ENCODE results near the gene ZNF132.
A peak's percentile ranks its signal among the peaks of the same experiment; 100 is the strongest.
"Not testable (repeated sequence)": the region's sequence is repeated elsewhere in the genome, so short reads cannot be mapped to it uniquely, and the experiment has no call there.

ZNF132 gene

DNA sequence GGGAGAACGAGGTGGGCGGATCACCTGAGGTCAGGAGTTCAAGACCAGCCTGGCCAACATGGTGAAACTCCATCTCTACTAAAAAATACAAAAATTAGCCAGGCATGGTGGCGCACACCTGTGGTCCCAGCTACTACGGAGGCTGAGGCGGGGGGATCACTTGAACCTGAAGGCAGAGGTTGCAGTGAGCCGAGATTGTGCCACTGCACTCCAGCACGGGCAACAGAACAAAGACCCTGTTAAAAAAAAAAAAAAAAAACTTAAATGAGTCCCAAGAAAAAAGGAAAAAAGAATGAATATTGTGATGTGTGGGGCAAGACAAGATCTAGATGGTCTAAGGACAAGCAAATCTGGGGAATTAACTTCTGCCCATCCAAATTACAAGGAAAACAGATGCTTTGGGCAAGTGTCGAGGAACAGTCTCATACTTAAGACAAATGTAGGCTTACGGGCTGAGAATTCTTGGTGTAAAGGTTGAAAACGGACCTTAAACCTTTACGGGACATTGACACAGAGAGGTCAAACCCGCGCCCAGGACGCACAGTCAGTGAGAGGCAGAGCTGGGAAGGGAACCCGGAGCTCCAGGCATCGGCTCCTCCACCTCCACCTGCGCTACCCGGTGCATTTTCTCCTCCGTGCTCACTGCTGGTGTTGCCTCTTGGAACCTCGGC, 26.3 kb upstream of the ZNF132 start:
- Histone ChIP-seq H3K9ac (ENCODE audit: low read depth, low read length) (peak overlapping the region; percentile 16; the same call in 1 of the 2 replicates), H3K27me3 (ENCODE audit: insufficient read depth, low read length) (peaks cover 11% of the 10 kb centered on the region), H3K4me1 (ENCODE audit: insufficient read depth, low read length) (no peaks in the 10 kb centered on the region), H3K9me3 (ENCODE audit: insufficient read depth, low read depth, low read length) (no peaks in the 10 kb centered on the region), H3K27ac (ENCODE audit: low read length) (no peak overlapping the region), H3K36me3 (ENCODE audit: insufficient read depth, low read depth, low read length) (0 out of 2 replicates have a peak, but pooled peaks cover 4% of the 10 kb centered on the region), H3K4me3 (ENCODE audit: low read length) (peak overlapping the region; percentile 82)

DNA sequence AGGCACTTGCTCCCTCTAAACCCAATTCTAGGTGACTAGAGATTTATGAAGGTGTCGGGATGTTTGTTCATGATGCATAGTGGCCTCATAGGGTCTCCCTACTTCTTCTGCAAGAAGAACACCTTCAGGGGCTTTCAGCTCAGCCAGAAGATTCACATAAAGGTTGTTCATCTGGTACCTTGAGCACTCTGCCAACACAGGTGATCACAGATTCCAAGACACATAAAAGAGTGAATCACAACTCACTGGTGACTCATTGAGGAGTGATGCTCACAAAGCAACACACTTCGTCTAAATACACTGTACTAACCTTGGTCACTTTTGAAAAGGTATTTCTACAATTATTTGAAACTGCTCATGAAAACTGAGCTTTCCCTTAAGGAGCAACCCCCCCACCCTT, 20.1 kb upstream of the ZNF132 start:
- H3K27ac ChIP-seq (ENCODE audit: low read length) = no peak overlapping the region
- H3K36me3 ChIP-seq (ENCODE audit: insufficient read depth, low read depth, low read length) = no peaks in the 10 kb centered on the region
- no peak overlapping the region for H3K4me3 ChIP-seq (ENCODE audit: low read length)
- H3K27me3 ChIP-seq (ENCODE audit: insufficient read depth, low read length) = no peaks in the 10 kb centered on the region
- no peaks in the 10 kb centered on the region for H3K9me3 ChIP-seq (ENCODE audit: insufficient read depth, low read depth, low read length)
- no peaks in the 10 kb centered on the region for H3K4me1 ChIP-seq (ENCODE audit: insufficient read depth, low read length)
- H3K9ac ChIP-seq (ENCODE audit: low read depth, low read length) = no peak overlapping the region

DNA sequence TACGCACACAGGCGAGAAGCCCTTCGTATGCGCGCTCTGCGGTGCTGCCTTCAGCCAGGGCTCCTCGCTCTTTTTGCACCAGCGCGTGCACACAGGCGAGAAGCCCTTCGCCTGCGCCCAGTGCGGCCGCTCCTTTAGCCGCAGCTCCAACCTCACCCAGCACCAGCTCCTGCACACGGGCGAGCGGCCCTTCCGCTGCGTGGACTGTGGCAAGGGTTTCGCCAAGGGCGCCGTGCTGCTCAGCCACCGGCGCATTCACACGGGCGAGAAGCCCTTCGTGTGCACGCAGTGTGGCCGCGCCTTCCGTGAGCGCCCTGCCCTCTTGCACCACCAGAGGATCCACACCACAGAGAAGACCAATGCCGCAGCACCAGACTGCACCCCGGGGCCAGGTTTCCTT, 16.2 kb upstream of the ZNF132 start:
- Histone ChIP-seq H3K4me1 (ENCODE audit: insufficient read depth, low read length) (no peaks in the 10 kb centered on the region), H3K27me3 (ENCODE audit: insufficient read depth, low read length) (peaks cover 17% of the 10 kb centered on the region), H3K27ac (ENCODE audit: low read length) (no peak overlapping the region), H3K4me3 (ENCODE audit: low read length) (no peak overlapping the region), H3K9ac (ENCODE audit: low read depth, low read length) (no peak overlapping the region), H3K36me3 (ENCODE audit: insufficient read depth, low read depth, low read length) (no peaks in the 10 kb centered on the region), H3K9me3 (ENCODE audit: insufficient read depth, low read depth, low read length) (no peaks in the 10 kb centered on the region)

DNA sequence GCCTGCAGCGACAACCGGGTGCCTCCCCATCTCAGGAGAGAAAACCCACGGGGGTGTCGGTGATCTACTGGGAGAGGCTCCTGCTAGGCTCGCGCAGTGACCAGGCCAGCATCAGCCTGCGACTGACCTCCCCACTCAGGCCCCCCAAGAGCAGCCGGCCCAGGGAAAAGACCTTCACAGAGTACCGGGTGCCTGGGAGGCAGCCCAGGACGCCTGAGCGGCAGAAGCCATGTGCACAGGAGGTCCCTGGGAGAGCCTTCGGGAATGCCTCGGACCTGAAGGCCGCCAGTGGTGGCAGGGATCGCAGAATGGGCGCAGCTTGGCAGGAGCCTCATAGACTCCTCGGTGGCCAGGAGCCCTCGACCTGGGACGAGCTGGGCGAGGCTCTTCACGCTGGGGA, 15.4 kb upstream of the ZNF132 start:
- H3K4me1 ChIP-seq (ENCODE audit: insufficient read depth, low read length) = no peaks in the 10 kb centered on the region
- H3K4me3 ChIP-seq (ENCODE audit: low read length) = no peak overlapping the region
- H3K9me3 ChIP-seq (ENCODE audit: insufficient read depth, low read depth, low read length) = no peaks in the 10 kb centered on the region
- no peak overlapping the region for H3K27ac ChIP-seq (ENCODE audit: low read length)
- H3K9ac ChIP-seq (ENCODE audit: low read depth, low read length) = no peak overlapping the region
- peaks cover 25% of the 10 kb centered on the region for H3K27me3 ChIP-seq (ENCODE audit: insufficient read depth, low read length)
- H3K36me3 ChIP-seq (ENCODE audit: insufficient read depth, low read depth, low read length) = no peaks in the 10 kb centered on the region

DNA sequence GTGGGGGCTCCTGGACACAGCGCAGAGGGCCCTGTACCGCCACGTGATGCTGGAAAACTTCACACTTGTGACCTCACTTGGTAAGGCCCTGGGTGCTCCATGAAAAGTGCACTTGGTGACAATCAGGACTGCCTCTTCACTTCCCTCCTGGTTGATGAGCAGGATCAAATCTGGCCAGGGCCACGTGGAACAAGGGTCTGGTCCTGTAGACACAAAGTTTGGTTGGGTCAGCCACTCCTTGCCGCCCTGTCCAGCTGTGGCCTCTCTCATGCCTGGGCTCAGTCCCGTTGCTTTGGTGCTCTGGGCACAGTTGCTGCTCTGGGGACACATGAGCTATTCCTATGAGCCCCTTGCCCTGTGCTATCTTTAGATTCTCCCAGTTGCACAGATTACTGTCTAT, 13.8 kb upstream of the ZNF132 start:
- Histone ChIP-seq H3K27me3 (ENCODE audit: insufficient read depth, low read length) (peaks cover 33% of the 10 kb centered on the region), H3K4me1 (ENCODE audit: insufficient read depth, low read length) (no peaks in the 10 kb centered on the region), H3K9ac (ENCODE audit: low read depth, low read length) (no peak overlapping the region), H3K9me3 (ENCODE audit: insufficient read depth, low read depth, low read length) (peaks cover 15% of the 10 kb centered on the region), H3K4me3 (ENCODE audit: low read length) (no peak overlapping the region), H3K36me3 (ENCODE audit: insufficient read depth, low read depth, low read length) (no peaks in the 10 kb centered on the region), H3K27ac (ENCODE audit: low read length) (no peak overlapping the region)

DNA sequence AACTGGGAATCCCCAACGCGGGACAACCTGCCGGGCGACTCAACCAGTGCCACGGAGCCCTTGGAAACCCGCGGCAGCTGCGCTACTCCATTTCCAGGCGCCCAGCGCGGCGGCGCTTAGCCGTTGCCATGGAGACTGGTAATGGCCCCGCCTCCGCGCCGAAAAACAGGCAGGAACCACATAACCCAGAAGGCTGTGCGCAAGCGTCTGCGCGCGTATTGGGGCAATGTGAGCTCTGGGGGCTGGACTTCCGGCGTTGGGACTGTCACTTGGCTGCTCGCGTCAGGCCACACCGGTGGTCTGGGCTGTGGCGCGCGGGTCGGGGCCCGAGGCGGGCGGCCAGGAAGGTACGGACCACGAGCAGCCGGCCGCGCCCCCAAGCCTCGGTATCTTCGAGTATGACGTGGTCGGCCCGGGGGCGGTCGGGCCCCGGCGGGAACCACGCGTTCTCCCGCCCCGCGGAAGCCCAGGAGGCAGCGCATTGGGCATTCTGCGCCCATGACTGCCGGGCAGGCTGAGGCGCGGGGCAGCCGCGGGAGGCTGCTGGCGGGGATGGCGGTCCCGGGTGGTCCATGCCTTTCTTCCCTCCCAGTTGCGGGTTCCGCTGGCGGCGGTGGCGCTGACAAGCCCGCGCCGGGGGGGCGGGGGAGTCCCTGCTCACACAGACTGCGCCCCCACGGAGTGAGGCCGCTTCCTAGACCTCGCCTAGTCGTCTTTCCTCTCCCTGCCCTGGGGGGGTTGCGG, 11.6 kb upstream of the ZNF132 start, which contains the start of gene ZNF324B:
Gene ZNF324B (plus strand): TSS at position 265 of the 744 bp plus-strand sequence. CDS start 2,080 bp downstream, outside the sequence.
- peaks cover 33% of the 10 kb centered on the region for H3K27me3 ChIP-seq (ENCODE audit: insufficient read depth, low read length)
- peak within 1 kb of the TSS; percentile 77 for H3K4me3 ChIP-seq (ENCODE audit: low read length)
- H3K9me3 ChIP-seq (ENCODE audit: insufficient read depth, low read depth, low read length) = peaks cover 17% of the 10 kb centered on the region
- H3K27ac ChIP-seq (ENCODE audit: low read length) = no peak within 1 kb of the TSS
- H3K4me1 ChIP-seq (ENCODE audit: insufficient read depth, low read length) = no peaks in the 10 kb centered on the region
- no peaks in the 10 kb centered on the region for H3K36me3 ChIP-seq (ENCODE audit: insufficient read depth, low read depth, low read length)
- H3K9ac ChIP-seq (ENCODE audit: low read depth, low read length) = peak within 1 kb of the TSS; percentile 41; the same call in 1 of the 2 replicates

DNA sequence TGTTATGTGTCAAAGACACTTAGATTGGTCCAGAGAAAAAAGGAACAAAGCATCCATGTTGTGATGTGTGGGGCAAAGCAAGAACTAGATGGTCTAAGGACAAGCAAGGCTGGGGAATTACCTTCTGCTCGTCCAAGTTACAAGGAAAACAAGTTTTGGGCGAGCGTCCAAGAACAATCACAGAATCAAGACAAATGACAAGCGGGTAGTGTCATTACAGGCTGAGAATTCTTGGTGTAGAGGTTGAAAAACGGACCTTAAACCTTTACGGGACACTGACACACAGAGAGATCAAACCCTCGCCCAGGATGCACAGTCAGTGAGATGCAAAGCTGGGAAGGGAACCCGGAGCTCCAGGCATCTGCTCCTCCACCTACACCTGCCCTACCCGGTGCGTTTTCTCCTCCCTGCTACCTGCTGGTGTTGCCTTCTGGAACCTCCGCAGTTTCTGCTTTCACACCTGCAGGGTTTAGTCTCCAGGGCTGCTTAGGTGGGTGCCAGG, 11.0 kb upstream of the ZNF132 start:
- H3K27me3 ChIP-seq (ENCODE audit: insufficient read depth, low read length) = peaks cover 33% of the 10 kb centered on the region
- no peaks in the 10 kb centered on the region for H3K36me3 ChIP-seq (ENCODE audit: insufficient read depth, low read depth, low read length)
- H3K9me3 ChIP-seq (ENCODE audit: insufficient read depth, low read depth, low read length) = peaks cover 17% of the 10 kb centered on the region
- H3K9ac ChIP-seq (ENCODE audit: low read depth, low read length) = no peak overlapping the region
- H3K4me1 ChIP-seq (ENCODE audit: insufficient read depth, low read length) = no peaks in the 10 kb centered on the region
- peak overlapping the region; percentile 77 for H3K4me3 ChIP-seq (ENCODE audit: low read length)
- H3K27ac ChIP-seq (ENCODE audit: low read length) = no peak overlapping the region

DNA sequence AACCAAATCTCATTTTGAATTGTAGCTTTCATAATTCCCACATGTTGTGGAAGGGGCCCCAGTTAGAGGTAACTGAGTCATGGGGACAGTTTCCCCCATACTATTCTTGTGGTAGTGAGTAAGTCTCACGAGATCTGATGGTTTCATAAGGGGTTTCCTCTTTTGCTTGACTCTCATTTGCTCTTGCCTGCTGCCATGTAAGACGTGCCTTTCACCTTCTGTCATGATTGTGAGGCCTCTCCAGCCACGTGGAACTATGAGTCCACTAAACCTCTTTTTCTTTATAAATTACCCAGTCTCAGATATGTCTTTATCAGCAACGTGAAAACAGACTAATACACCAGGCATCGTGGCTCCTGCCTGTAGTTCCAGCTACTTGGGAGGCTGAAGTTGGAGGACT, 10.0 kb upstream of the ZNF132 start:
- not testable (repeated sequence) for H3K4me3 ChIP-seq (ENCODE audit: low read length); H3K36me3 ChIP-seq (ENCODE audit: insufficient read depth, low read depth, low read length); H3K27ac ChIP-seq (ENCODE audit: low read length); H3K9ac ChIP-seq (ENCODE audit: low read depth, low read length); H3K4me1 ChIP-seq (ENCODE audit: insufficient read depth, low read length)
- Histone ChIP-seq H3K9me3 (ENCODE audit: insufficient read depth, low read depth, low read length) (peaks cover 17% of the 10 kb centered on the region), H3K27me3 (ENCODE audit: insufficient read depth, low read length) (peaks cover 35% of the 10 kb centered on the region)

DNA sequence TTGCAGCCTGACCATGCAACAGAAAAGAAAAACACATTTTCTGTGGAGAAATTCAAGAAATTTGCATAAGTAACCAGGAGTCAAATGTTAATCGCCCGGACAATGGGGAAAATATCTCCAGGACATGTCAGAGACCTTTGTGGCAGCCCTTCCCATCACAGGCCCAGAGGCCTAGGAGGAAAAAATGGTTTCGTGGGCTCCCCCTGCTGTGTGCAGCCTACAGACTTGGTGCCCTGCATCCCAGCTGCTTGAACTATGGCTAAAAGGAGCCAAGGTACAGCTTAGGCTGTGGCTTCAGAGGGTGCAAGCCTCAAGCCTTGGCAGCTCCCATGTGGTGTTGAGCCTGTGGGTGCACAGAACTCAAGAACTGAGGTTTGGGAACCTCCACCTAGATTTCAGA, 8.9 kb upstream of the ZNF132 start:
- not testable (repeated sequence) for H3K4me1 ChIP-seq (ENCODE audit: insufficient read depth, low read length); H3K9ac ChIP-seq (ENCODE audit: low read depth, low read length); H3K4me3 ChIP-seq (ENCODE audit: low read length); H3K27ac ChIP-seq (ENCODE audit: low read length); H3K36me3 ChIP-seq (ENCODE audit: insufficient read depth, low read depth, low read length)
- Histone ChIP-seq H3K27me3 (ENCODE audit: insufficient read depth, low read length) (peaks cover 37% of the 10 kb centered on the region), H3K9me3 (ENCODE audit: insufficient read depth, low read depth, low read length) (peaks cover 17% of the 10 kb centered on the region)

DNA sequence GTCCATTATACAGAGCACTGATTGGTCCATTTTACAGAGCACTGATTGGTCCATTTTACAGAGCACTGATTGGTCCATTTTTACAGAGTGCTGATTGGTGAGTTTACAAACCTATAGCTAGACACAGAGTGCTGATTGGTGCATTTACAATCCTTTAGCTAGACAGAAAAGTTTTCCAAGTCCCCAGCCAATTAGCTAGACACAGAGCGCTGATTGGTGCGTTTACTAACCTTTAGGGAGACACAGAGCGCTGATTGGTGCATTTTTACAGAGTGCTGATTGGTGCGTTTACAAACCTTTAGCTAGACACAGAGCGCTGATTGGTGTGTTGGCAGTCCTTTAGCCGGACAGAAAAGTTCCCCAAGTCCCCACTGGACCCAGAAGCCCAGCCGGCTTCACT, 3.0 kb upstream of the ZNF132 start:
- not testable (repeated sequence) for H3K4me1 ChIP-seq (ENCODE audit: insufficient read depth, low read length); H3K4me3 ChIP-seq (ENCODE audit: low read length); H3K9ac ChIP-seq (ENCODE audit: low read depth, low read length); H3K27me3 ChIP-seq (ENCODE audit: insufficient read depth, low read length); H3K27ac ChIP-seq (ENCODE audit: low read length); H3K36me3 ChIP-seq (ENCODE audit: insufficient read depth, low read depth, low read length)
- peaks cover 22% of the 10 kb centered on the region for H3K9me3 ChIP-seq (ENCODE audit: insufficient read depth, low read depth, low read length)

DNA sequence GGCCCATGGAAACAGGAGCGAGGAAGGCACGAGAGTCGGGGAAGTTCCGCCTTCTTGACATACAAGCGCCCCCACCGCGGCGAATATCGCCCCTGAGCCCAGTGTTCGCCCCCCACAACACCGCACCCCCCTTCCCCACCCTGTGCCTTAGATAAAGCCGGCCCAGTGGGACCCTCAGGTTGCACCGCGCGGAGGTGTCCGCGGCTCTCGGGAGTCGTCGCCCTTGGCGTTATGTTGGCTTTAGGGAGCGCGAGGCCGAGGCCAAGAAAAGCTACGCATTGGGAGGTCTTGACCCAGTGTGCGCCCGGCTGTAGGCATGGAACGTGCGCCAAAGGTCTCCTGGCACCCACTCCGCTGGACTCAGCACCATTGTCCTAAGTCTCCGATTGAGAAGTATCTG, 603 bp upstream of the ZNF132 start:
- Histone ChIP-seq H3K9ac (ENCODE audit: low read depth, low read length) (no peak overlapping the region), H3K27ac (ENCODE audit: low read length) (no peak overlapping the region), H3K27me3 (ENCODE audit: insufficient read depth, low read length) (peaks cover 4% of the 10 kb centered on the region; the same call in 1 of the 2 replicates), H3K4me3 (ENCODE audit: low read length) (peak overlapping the region; percentile 75), H3K4me1 (ENCODE audit: insufficient read depth, low read length) (no peaks in the 10 kb centered on the region), H3K9me3 (ENCODE audit: insufficient read depth, low read depth, low read length) (peaks cover 35% of the 10 kb centered on the region), H3K36me3 (ENCODE audit: insufficient read depth, low read depth, low read length) (peaks cover 9% of the 10 kb centered on the region)

DNA sequence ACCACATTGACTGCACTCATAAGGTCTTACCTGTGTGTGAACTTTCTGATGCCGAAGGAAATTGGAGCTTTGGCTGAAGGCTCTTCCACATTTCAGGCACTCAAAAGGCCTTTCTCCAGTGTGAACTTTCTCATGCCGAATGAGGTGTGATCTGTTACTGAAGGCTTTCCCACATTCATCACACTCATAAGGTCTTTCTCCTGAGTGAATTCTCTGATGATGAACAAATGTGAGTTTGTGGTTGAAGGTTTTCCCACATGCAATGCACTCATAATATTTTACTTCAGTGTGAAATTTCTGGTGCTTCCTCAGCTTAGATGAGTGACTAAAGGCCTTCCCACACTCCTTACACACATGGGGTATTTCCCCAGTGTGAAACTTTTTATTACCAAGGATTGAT, 5.7 kb downstream of the ZNF132 start:
- Histone ChIP-seq H3K27me3 (ENCODE audit: insufficient read depth, low read length) (no peaks in the 10 kb centered on the region), H3K9me3 (ENCODE audit: insufficient read depth, low read depth, low read length) (peaks cover 77% of the 10 kb centered on the region), H3K36me3 (ENCODE audit: insufficient read depth, low read depth, low read length) (peaks cover 39% of the 10 kb centered on the region)

More for the DNA sequence above, 5.7 kb downstream of the ZNF132 start:
- H3K9ac ChIP-seq (ENCODE audit: low read depth, low read length) = no peak overlapping the region
- no peaks in the 10 kb centered on the region for H3K4me1 ChIP-seq (ENCODE audit: insufficient read depth, low read length)
- H3K4me3 ChIP-seq (ENCODE audit: low read length) = no peak overlapping the region
- no peak overlapping the region for H3K27ac ChIP-seq (ENCODE audit: low read length)
